Measurements from ENCODE around the gene VPS35L. TPM values are rescaled to one million over a fixed set of nuclear protein-coding genes. Genes with fewer than 3 reads are reported as not detected.
A peak's percentile ranks its signal among the peaks of the same experiment; 100 is the strongest.

The VPS35L gene
- total RNA-seq, 1 experiment from 2014 or later: 41.8 TPM

DNA sequence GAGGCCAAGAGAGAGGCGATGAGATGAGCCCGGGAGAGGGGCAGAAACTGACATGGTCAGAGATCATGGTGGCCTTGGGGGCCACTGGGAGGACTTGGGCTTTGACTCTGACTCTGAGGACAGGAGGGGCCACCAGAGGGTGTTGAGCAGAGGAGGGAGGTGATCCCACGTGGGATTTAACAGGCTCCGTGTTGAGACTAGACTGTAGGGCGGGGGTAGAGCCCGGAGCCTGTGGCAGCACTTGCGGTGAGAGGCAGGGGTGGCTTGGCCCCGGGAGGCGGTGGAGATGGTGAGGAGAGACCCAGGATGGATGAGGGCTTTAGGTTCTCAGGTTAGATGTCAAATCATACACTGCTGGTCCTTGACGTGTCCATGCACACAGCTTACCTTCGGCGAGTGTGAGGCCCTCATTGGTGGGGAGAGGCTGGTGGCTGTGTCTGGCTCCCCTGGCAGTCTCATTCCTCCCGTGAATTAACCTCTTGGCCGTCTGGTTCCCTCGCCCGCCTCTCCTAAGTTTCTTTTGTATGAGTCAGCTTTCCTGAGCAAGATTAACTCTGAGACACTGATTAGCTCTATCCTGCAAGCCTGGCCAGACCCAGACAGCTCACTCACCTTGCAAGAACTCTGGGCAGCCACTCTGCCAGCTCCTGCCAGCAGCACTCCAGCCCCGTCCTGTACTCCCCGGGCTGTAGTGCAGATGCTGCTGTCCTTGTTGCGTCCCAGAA lies 39.7 kb downstream of the VPS35L start:
- DNase-seq (ENCODE audit: low read depth): peak; percentile 65

- DNase-seq (ENCODE audit: low read depth): no peak
Measured at GRCh38 chr16:19598805-19599510, 43.5 kb downstream of the VPS35L start.

- peak; percentile 20 for DNase-seq (ENCODE audit: low read depth)
Measured at GRCh38 chr16:19599968-19600716, 44.6 kb downstream of the VPS35L start.

DNA sequence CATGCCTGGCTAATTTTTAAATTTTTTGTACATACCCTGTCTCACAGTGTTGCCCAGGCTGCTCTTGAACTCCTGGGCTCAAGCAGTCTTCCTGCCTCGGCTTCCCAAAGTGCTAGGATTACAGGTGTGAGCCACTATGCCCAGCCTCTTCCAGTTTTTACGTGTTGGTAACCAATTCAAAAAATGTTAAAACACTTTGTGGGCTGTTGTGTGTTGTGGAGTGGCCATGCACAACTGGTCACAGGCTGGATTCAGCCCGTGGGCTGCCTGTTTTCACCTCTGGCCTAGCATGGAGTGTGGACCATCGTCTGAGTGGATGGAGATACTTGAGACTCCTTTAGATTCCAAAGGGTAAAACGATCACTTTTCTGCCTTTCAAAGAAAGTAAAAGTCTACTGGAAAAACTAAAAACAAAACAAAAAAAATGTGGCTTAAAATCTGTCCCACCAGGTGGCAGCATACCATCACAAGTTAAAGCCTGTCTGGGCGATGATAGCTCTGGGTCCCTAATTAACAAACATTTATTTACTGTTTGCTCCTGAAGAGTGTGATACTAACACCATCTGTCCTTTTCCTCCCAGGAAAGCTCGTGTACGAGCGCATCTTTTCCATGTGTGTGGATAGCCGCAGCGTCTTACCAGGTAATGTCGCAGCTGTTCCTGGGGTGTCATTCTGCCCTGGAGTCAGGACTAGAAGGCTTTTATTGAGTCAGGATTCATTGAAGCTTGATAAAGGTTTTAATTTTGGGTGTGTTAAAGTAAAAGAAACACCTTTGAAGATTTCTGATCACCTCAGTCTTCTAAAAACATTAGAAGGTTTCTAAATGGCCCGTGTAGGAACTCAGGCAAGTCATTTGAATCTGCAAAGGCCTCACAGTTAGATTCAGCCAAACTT lies 45.8 kb downstream of the VPS35L start:
- DNase-seq (ENCODE audit: low read depth): peak; percentile 10

DNA sequence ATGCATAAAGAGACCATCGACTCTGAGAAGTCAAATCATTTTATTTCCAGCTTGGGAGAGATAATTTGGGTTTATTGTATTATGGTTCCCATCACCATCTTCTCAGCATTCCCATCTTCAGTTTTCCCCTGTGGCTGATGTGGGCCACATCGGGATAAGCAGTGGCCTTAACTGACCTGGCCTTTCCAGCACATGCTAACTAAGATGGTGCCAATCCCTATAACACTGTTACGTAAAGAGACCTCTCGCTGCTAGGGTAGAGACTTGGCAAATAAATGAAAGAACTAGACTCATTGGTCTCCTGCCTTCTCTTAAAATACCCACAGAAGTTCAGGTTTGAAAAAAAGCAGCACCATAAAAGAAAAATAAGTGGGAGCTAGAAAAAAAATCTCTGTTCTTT lies 49.4 kb downstream of the VPS35L start:
- DNase-seq (ENCODE audit: low read depth): no peak

- DNase-seq (ENCODE audit: low read depth): no peak
Measured at GRCh38 chr16:19605701-19606100, 50.2 kb downstream of the VPS35L start.

GRCh38 chr16:19607616-19608280 lies 52.2 kb downstream of the VPS35L start:
- no peak for DNase-seq (ENCODE audit: low read depth)

DNA sequence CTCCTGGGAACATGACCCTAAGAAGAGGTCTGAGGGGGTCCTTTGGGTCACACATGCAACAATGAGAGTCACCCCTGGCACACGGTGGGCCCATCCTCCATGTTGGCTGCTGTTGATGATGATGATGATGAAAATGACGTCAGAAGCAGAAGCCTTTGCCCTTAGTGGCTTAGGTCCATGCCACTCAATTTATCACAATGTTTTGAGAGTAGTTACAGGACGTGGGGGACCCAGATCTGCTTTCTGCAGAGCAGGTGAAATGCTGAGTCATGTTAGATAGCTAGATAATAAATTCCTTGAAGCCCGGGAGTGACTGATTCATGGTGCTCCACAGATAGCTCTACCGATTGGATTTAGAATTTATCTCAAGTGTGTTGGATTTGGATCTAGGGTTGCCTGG lies 53.9 kb downstream of the VPS35L start:
- no peak for DNase-seq (ENCODE audit: low read depth)

DNA sequence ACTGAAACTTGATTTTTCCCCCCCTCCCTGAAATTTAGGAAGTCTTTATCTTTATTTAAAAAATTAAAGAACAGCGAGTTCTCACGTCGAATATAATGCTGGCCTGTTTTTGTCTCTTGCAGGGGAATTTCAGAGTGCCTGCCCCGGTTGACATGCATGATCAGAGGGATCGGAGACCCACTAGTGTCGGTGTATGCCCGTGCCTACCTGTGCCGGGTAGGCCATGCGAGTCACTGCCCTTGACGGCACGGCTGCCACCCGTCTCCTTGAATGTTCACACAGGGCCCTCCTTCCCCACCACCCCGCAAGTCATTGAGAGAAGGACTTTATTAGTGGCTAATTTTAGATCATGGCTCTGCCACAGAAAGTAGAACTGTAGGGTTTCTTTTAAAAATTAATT lies 54.7 kb downstream of the VPS35L start:
- DNase-seq (ENCODE audit: low read depth): no peak

DNA sequence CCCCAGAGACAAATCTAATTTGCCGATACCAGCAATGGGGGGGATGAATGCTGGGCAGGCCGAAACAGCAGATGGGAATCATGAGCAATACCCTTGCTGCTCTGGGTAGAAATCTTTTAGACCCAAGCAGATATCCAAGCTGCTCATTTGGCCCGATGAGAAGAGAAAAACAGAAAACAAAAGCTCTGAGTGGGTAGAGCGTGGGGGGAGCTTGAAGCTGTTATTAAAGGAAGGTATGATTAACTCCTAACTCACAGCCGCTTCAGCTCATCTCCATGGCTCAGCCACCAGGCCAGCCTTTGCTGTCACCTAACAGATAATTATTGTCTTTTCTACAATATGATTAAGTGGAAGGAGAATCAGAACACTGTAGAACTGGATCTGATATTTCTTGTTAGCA lies 58.3 kb downstream of the VPS35L start:
- no peak for DNase-seq (ENCODE audit: low read depth)

DNA sequence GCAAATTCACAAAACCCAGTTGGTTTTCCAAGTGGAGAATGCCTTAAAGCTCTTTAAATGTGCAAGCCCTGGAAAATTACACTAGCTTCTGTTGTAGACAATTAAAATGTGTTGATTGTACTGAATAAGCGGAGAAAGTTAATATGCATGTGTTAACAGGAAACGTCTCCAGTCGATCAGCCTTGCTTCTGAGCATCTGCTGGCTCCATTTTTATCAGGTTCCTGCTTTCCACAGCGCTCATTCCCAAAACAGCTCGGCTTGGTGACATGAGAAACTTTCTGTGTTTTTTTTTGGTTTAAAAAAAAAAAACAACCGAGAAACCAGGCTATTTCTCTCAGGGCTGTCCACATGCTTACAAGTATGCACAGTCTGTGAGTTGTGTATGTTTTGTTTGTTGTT lies 60.7 kb downstream of the VPS35L start:
- DNase-seq (ENCODE audit: low read depth): no peak

DNA sequence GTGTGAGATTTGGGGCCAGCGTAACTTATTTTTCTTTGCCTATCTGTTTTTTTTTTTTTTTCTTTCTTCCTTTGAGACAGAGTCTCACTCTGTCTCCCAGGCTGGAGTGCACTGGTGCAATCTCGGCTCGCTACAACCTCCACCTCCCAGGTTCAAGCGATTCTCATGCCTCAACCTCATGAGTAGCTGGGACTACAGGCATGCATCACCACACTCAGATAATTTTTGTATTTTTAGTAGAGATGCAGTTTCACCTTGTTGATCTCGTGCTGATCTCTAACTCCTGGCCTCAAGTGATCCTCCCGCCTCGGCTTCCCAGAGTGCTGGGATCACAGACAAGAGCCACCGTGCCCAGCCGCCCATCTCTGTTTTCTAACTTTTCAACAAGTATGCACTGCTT lies 63.4 kb downstream of the VPS35L start:
- DNase-seq (ENCODE audit: low read depth): no peak

- DNase-seq (ENCODE audit: low read depth): no peak
Measured at GRCh38 chr16:19621445-19621844, 65.9 kb downstream of the VPS35L start.

- DNase-seq (ENCODE audit: low read depth): no peak
Measured at GRCh38 chr16:19625039-19625438, 69.5 kb downstream of the VPS35L start.

GRCh38 chr16:19636436-19637267 lies 81.1 kb downstream of the VPS35L start:
- DNase-seq (ENCODE audit: low read depth): no peak

DNA sequence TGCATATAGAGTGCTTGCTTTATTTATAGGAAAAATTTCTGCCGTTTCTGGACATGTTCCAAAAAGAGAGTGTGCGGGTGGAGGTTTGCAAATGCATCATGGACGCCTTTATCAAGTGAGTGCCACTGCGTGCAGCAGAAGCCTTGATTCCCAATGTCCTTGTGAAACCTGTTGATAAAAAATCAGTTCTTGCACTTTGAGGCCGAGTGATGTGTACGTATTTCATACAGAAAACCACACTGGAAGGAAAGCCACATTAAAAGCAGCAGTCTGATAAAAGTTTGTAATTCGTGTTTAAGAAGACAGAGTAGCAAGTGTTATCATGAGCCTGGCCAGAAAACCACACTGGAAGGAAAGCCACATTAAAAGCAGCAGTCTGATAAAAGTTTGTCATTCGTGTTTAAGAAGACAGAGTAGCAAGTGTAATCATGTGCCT lies 84.5 kb downstream of the VPS35L start:
- no peak for DNase-seq (ENCODE audit: low read depth)

DNA sequence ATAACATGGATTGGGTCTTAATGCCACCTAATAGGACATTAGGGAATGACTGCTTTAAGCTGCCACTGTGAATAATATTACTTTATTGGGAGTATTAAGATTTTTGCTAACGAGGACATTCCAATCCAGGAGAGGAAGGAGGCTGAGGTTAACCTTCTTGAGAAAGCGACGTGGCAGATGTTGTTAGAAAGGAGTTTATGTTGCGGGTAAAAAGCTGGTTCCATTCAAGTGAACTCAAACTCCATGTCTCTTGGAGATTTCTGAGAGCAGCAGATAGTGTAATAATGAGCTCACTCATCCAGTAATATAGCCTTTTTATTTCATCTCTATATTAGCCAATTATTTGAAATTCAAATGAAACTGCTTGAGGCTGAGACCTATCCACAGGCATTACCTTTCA lies 87.0 kb downstream of the VPS35L start:
- no peak for DNase-seq (ENCODE audit: low read depth)

GRCh38 chr16:19644877-19645276 lies 89.4 kb downstream of the VPS35L start:
- no peak for DNase-seq (ENCODE audit: low read depth)

DNA sequence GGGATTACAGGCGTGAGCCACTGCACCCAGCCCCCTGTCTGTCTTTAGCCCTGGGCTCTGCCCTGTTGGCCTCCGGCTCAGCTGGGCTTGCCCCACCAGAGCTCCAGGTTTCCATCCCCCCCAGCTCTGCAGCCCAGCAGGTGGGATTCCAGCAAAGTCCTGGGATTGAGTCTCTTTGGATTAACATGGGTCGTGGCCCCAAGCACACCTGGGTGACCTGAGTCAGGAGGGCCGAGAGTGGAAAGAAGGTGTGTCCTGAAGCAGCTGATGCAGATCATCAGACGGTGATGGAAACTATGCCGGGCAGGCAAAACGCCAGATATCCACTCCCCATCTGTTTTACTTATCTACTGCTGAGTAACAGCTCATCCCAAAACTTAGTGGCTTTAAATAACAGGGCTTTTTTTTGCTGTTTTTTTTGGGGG lies 90.1 kb downstream of the VPS35L start:
- no peak for DNase-seq (ENCODE audit: low read depth)

DNA sequence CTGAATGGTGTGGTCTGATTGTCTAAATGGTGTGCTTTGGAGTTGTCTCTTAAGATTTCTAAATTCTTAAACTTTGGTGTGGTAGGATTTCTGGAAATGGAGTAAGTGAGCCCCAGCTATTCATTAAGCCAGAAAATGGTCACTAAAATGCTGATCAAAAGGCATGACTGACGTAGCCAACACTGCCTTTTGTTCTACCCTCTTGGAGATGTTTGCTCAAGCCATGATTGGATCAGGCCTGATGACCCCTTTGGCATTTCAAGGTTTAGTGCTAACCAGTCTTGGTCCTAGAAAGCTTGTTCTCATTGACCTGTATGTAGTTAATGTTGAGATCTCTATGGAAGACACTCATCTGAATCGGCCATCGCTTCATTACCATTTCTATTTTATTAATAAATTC lies 94.5 kb downstream of the VPS35L start:
- DNase-seq (ENCODE audit: low read depth): no peak
